WTC11 (cell line): Measurements from ENCODE around the gene CORO1C. TPM values are rescaled to one million over a fixed set of nuclear protein-coding genes. Genes with fewer than 3 reads are reported as not detected.
A peak's percentile ranks its signal among the peaks of the same experiment; 100 is the strongest.

Experiments
- ATAC-seq: fragments of 200-7000 bp; cut with Tn5 transposase; 2 replicates; pipeline ENCODE4 v1.10.0; 2021; ENCODE audit warnings: mild to moderate bottlenecking, moderate library complexity
- CTCF ChIA-PET: fragments of 300-600 bp; sonication (Branson Sonifier 250); formaldehyde crosslinking; loops from one replicate; lab custom pipeline; 2021; ENCODE audit warnings: antibody characterized with exemption; lab: Charles Lee
- POLR2A ChIA-PET: fragments of 350-600 bp; sonication (Branson Sonifier 250); formaldehyde crosslinking; loops from one replicate; lab custom pipeline; 2021; ENCODE audit warnings: antibody characterized with exemption; lab: Charles Lee
- DNase-seq: peaks from one replicate; pipeline ENCODE4 v3.0.0; 2021; ENCODE audit warnings: low spot score
- H3K27ac Mint-ChIP-seq: 2 replicates; pipeline ENCODE4 v1.8.0; 2021; ENCODE audit warnings: mixed read lengths
- H3K27me3 Mint-ChIP-seq: 2 replicates; pipeline ENCODE4 v1.8.0; 2021; ENCODE audit warnings: low read depth, mild to moderate bottlenecking, moderate library complexity, mixed read lengths
- H3K36me3 Mint-ChIP-seq: 2 replicates; pipeline ENCODE4 v1.8.0; 2021; ENCODE audit warnings: mixed read lengths
- H3K4me1 Mint-ChIP-seq: 2 replicates; pipeline ENCODE4 v1.8.0; 2022; ENCODE audit warnings: mixed read lengths
- H3K4me3 Mint-ChIP-seq: 2 replicates; pipeline ENCODE4 v1.8.0; 2021; ENCODE audit warnings: mild to moderate bottlenecking, moderate library complexity, mixed read lengths
- H3K9me3 Mint-ChIP-seq: 2 replicates; pipeline ENCODE4 v1.8.0; 2021; ENCODE audit warnings: mixed read lengths
- CTCF ChIP-seq: fragments of 200-600 bp; IDR thresholded peaks from 2 replicates; pipeline ENCODE4 v1.8.0; 2022; ENCODE audit warnings: antibody characterized with exemption
- EMX1 ChIP-seq: fragments of 250-450 bp; sonication (Bioruptor Pico); IDR thresholded peaks from 2 replicates; pipeline ENCODE4 v1.8.0; 2021; ENCODE audit warnings: mild to moderate bottlenecking
- MAX ChIP-seq: sonication (generic); formaldehyde crosslinking; IDR thresholded peaks from 2 replicates; pipeline ENCODE4 v1.8.0; 2022; ENCODE audit warnings: mild to moderate bottlenecking, missing genetic modification reagents
- NFYB ChIP-seq: sonication (generic); formaldehyde crosslinking; conservative IDR thresholded peaks from 2 replicates; pipeline ENCODE4 v1.8.0; 2022; ENCODE audit warnings: low read depth, missing genetic modification reagents
- SP1 ChIP-seq: sonication (generic); formaldehyde crosslinking; conservative IDR thresholded peaks from 2 replicates; pipeline ENCODE4 v1.8.1; 2022; ENCODE audit warnings: missing genetic modification reagents
- TCF7 ChIP-seq: sonication (generic); formaldehyde crosslinking; IDR thresholded peaks from 2 replicates; pipeline ENCODE4 v1.8.0; 2022; ENCODE audit warnings: mild to moderate bottlenecking, low read depth, missing genetic modification reagents, moderate library complexity
- ZNF219 ChIP-seq: sonication (generic); formaldehyde crosslinking; IDR thresholded peaks from 2 replicates; pipeline ENCODE4 v1.8.0; 2023; ENCODE audit warnings: missing genetic modification reagents, mild to moderate bottlenecking, borderline replicate concordance
- total RNA-seq: library from RNA; stranded (reverse); gene quantifications from 3 replicates; pipeline ENCODE4 v1.2.3, GENCODE V29; 2021
- TF ChIP-seq, protein P1 (sequence below): sonication (generic); formaldehyde crosslinking; IDR thresholded peaks from 2 replicates; pipeline ENCODE4 v1.8.0; 2023; ENCODE audit warnings: missing genetic modification reagents, mild to moderate bottlenecking, borderline replicate concordance

CORO1C gene
- total RNA-seq, 1 experiment from 2014 or later = 113 TPM

DNA sequence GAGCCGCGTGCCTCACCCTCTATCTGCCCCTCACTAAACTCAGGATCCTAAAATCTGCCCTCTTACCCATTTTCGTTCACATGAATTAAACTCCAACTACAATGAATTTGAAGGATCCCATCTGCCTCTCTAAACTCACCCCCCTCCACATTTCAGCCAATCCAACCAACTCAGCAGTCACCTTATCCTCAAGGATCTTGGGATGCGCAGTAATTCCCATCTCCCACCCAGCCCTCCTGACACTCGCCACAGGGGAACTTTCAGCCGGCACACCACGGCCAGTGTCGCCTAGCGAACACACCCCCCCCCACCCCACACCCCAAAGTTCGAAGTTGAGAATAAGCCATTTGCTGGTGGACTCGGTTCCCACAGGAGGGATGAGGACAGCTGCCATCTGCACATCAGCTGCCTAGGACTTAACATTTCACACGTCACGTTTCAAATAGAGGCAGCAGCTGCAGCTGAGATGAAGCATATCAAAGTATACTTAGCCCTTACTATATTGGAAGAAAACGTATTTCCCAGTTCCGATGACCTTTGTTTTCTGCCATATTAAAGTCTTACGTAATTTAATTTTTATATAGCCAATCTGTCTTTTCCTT, 88.9 kb downstream of the CORO1C start:
- H3K4me1 Mint-ChIP-seq = peaks cover 35% of the 10 kb centered on the region
- DNase-seq = no peak
- ChIA-PET CTCF (interaction anchor here (0.9 kb wide), 1 partner anchor 49 kb away, joined by 3 read pairs; no protein-coding TSS in a partner anchor), POLR2A (no interaction called here)
- H3K27ac Mint-ChIP-seq = peak overlapping the region; percentile 36; the same call in 1 of the 2 replicates
- ATAC-seq = no peak
- TF ChIP-seq CTCF (no peak), TCF7 (CRISPR knock-in tag) (no peak), ZNF219 (CRISPR knock-in tag) (no peak), SP1 (CRISPR knock-in tag) (no peak)
- peaks cover 21% of the 10 kb centered on the region for H3K36me3 Mint-ChIP-seq
- H3K27me3 Mint-ChIP-seq = no peaks in the 10 kb centered on the region
- no peaks in the 10 kb centered on the region for H3K9me3 Mint-ChIP-seq
- no peak overlapping the region for H3K4me3 Mint-ChIP-seq

- H3K4me3 Mint-ChIP-seq = no peak overlapping the region
- ATAC-seq = no peak
- peaks cover 17% of the 10 kb centered on the region for H3K36me3 Mint-ChIP-seq
- no peak for DNase-seq
- no peaks in the 10 kb centered on the region for H3K27me3 Mint-ChIP-seq
- H3K27ac Mint-ChIP-seq = peak overlapping the region; percentile 36; the same call in 1 of the 2 replicates
- ChIA-PET POLR2A (interaction anchor here (0.8 kb wide), 1 partner anchor 79 kb away, joined by 3 read pairs; the partner anchor contains the start of gene ISCU), CTCF (interaction anchor here (0.8 to 3.8 kb wide), 5 partner anchors 11 to 50 kb away, joined by 3 to 20 read pairs (median 3); no protein-coding TSS in a partner anchor)
- no peaks in the 10 kb centered on the region for H3K9me3 Mint-ChIP-seq
- TF ChIP-seq MAX (CRISPR knock-in tag) (0 out of 2 replicates have a peak, but pooled peaks have one; percentile 14), EMX1 (CRISPR knock-in tag) (0 out of 2 replicates have a peak, but pooled peaks have one; percentile 19), NFYB (CRISPR knock-in tag) (no peak)
- peaks cover 38% of the 10 kb centered on the region for H3K4me1 Mint-ChIP-seq
Observed at GRCh38 chr12:108641446-108642268, 89.7 kb downstream of the CORO1C start.

- ChIA-PET POLR2A (interaction anchor here (0.6 to 0.8 kb wide), 3 partner anchors 79 to 512 kb away, joined by 3 to 7 read pairs (median 4); partner anchors contain the start of gene ISCU), CTCF (interaction anchor here (0.5 to 3.8 kb wide), 6 partner anchors 11 to 162 kb away, joined by 3 to 20 read pairs (median 3); no protein-coding TSS in a partner anchor)
- no peak overlapping the region for H3K27ac Mint-ChIP-seq
Observed at GRCh38 chr12:108640802-108641445, 90.4 kb downstream of the CORO1C start.

More at GRCh38 chr12:108640802-108641445, 90.4 kb downstream of the CORO1C start:
- Mint-ChIP-seq H3K9me3 (no peaks in the 10 kb centered on the region), H3K4me3 (no peak overlapping the region), H3K4me1 (peaks cover 43% of the 10 kb centered on the region), H3K36me3 (peaks cover 11% of the 10 kb centered on the region), H3K27me3 (no peaks in the 10 kb centered on the region)
- DNase-seq = no peak
- TF ChIP-seq ZNF219 (CRISPR knock-in tag) = no peak
- TF ChIP-seq, protein P1, sequence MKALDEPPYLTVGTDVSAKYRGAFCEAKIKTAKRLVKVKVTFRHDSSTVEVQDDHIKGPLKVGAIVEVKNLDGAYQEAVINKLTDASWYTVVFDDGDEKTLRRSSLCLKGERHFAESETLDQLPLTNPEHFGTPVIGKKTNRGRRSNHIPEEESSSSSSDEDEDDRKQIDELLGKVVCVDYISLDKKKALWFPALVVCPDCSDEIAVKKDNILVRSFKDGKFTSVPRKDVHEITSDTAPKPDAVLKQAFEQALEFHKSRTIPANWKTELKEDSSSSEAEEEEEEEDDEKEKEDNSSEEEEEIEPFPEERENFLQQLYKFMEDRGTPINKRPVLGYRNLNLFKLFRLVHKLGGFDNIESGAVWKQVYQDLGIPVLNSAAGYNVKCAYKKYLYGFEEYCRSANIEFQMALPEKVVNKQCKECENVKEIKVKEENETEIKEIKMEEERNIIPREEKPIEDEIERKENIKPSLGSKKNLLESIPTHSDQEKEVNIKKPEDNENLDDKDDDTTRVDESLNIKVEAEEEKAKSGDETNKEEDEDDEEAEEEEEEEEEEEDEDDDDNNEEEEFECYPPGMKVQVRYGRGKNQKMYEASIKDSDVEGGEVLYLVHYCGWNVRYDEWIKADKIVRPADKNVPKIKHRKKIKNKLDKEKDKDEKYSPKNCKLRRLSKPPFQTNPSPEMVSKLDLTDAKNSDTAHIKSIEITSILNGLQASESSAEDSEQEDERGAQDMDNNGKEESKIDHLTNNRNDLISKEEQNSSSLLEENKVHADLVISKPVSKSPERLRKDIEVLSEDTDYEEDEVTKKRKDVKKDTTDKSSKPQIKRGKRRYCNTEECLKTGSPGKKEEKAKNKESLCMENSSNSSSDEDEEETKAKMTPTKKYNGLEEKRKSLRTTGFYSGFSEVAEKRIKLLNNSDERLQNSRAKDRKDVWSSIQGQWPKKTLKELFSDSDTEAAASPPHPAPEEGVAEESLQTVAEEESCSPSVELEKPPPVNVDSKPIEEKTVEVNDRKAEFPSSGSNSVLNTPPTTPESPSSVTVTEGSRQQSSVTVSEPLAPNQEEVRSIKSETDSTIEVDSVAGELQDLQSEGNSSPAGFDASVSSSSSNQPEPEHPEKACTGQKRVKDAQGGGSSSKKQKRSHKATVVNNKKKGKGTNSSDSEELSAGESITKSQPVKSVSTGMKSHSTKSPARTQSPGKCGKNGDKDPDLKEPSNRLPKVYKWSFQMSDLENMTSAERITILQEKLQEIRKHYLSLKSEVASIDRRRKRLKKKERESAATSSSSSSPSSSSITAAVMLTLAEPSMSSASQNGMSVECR (CRISPR knock-in tag) = no peak
- no peak for ATAC-seq
